HG03432 (cell line): ENCODE data around the gene ABR.
"Not testable (repeated sequence)": the region's sequence is repeated elsewhere in the genome, so short reads cannot be mapped to it uniquely, and the experiment has no call there.

Experiments
- ATAC-seq: cut with Tn5 transposase; IDR thresholded peaks from one replicate; pipeline ENCODE4 v1.9.1; 2021; ENCODE audit warnings: mild to moderate bottlenecking, moderate library complexity; ENCODE audit not compliant: unreplicated experiment

Gene ABR

GRCh38 chr17:1097972-1098744 lies 81.6 kb downstream of the ABR start:
- not testable (repeated sequence) for ATAC-seq

DNA sequence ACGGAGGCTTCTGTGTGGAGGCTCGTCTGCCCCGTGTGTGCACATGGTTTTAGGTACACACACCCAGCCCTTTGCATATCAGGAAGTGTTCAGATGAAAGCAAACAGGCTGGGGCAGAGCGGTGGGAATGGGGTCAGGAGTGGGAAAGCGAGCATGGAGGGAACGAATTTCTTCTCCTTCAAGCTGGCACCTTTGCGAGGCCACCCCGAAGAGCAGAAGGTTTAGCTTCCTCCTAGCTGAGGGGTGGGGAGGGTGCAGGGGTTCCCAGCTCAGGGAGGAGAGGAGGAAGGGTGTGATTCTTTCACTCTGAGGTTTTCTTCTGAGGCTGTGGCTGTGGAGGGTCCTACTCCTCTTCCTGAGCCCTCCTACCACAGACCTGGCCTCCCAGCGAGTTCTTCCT lies 83.6 kb downstream of the ABR start:
- ATAC-seq, result no peak

- no peak for ATAC-seq
Measured at GRCh38 chr17:1095853-1096173, 84.0 kb downstream of the ABR start.

DNA sequence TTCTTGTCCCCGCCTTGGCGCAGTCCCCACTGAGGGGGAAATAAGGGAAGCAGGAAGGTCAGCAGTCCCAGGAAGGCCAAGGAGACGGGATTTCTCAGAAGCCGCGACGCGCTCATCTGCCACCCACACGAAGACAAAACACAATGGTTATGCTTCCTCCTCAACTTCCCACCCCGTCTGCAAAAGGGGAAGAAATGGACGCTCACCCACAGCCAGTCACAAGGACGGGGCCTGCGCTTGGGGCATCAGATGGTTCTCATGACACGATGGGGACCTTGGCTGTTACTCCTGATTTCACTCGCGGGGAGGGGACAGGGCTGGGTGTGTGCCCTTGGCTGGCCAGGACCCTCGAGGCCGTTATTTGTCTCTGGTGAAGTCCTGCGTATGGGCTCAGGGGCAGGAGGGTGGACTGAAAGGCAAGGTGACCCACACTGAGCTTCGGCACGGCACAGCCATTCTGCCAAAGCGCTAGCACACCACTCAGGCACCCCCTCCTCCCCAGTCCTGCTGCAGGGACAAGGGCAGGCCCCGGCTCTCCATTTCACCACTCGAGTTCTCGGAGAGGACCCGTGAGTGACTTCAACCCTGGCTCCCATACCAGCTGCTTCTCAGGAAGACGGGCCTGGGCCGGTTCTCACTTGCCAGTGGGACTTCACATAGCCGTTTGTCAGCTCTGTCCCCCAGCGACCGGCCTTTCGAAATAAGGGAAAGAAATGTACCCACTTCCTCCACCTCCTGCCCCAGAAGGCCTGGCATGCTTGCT lies 84.5 kb downstream of the ABR start:
- ATAC-seq, result no peak

DNA sequence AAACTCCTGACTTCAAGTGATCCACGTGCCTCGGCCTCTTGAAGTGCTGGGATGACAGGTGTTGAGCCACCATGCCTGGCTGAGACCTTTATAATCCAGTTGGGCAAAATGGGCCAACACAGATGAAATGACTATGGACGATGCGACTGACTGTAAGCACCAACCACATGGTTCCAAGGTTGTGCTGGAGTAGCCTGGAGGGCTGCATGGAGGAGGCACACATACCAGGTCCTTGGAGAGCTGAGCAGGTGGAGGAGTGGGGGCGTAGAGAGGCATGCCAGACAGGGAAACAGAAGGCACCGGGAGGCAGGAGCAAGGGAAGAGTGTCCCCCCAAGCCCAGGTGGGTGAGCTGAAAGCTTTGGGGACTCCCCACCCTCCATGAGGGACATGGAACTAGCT lies 85.2 kb downstream of the ABR start:
- ATAC-seq, result no peak

DNA sequence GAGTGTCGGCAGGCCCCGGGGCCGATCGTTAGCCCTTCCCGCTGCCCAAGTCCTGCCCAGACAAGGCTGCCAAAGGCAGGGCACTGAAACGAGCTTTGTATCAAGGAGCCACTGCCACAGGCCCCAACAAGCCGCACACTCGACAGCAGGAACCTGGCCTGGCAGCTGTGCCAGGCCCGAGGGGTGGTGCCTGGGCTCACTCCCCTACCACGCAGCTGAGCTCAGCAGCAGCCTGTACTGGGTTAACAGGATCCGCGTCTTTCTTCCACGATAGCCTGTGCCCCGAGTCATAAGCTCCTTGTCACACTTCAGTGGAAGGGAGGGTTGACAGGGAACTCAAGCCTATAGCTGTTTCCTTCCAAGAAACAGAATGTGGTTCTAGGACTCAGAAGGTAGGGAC lies 87.9 kb downstream of the ABR start:
- no peak for ATAC-seq

- ATAC-seq, result no peak
Measured at GRCh38 chr17:1091190-1091534, 88.6 kb downstream of the ABR start.

- ATAC-seq, result no peak
Measured at GRCh38 chr17:1090465-1091189, 89.2 kb downstream of the ABR start.

DNA sequence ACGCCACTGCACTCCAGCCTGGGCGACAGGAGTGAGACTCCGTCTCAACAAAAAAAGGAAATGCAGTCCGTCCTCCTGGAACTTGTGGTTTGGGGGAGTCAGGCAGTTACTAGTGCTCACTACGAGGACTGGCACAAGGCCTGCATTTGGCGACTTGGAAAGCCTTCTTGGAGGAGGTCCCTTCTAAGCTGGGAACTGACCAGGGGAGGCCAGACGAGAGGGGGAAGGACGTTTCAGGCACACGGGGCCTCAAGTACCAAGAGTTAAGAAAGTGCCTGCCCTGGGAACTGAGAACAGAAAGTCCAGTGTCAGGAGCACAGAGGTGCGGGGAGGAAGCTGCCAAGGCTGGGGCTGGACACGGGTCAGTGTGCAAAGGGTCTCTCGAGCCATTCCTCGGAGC lies 89.9 kb downstream of the ABR start:
- ATAC-seq, result no peak

- no peak for ATAC-seq
Measured at GRCh38 chr17:1087381-1088241, 92.2 kb downstream of the ABR start.

DNA sequence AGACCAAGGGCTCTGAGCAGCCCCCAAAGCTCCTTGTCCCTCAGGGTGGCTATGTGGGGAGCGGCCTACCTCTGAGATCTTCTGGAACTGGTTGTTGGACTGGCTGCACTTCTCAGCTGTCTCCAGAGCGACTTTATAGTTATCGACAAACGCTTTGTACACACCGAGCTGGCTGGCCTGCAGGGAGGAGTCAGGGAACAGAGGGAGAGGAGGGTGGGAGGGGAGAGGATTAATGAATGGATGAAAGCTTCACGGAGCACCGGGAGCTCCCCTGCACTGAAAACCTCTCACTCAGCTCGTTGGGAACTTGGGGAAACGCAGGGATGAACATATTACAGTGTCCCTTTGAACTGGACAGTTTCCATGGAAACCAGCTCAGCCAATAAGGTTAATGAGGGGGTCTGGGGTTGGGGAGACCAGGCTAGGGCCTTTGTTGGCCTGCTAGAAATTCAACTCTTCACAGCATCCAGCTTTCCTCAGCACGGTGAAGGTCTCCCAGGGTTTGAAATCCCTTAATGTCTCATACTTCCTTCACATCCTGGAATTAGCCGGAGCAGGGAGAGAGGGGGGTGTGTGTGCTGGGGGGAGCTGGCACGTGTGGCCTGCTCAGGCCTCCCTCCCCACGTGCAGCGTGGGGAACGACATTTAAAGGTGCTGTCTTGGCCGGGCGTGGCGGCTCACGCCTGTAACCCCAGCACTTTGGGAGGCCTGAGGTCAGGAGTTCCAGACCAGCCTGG lies 96.2 kb downstream of the ABR start:
- ATAC-seq, result no peak

- ATAC-seq, result no peak
Measured at GRCh38 chr17:1082579-1082978, 97.2 kb downstream of the ABR start.

GRCh38 chr17:1078831-1079561 lies 100.8 kb downstream of the ABR start:
- ATAC-seq, result no peak

DNA sequence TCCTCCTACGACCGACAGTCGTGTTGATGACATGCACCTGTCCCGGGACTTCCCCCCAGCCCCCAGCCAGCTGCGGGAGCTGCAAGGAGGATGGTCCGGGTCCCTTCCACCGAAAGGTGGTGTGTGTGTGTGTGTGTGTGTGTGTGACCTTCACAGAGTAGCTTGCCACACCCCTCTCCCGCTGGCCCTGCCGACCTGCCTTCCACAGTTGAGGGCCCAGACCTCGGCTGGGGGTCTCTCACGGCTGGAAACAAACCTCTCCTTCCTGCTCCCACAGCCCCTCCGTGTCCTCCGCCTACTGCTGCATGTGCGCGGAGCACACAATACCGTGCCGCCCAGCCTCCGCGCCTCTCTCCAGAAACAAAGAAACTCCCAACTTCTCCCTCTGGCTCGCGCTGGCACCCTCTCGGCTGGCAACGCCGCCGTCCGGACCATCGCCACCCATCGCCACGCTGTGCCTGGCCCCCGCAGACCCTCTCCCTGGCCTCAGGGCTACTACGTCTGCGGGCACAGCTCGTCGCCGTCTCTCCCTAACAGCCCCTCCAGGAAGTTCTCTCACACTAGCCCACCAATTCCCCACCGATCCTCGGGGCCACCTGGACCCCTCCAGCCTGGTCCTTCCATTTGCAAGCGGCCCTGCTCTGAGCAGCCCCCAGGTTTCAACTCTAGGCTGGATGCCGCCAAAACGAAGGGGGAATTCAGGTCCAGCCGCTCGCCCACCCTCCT lies 101.6 kb downstream of the ABR start:
- no peak for ATAC-seq

- no peak for ATAC-seq
Measured at GRCh38 chr17:1077581-1077985, 102.2 kb downstream of the ABR start.

GRCh38 chr17:1076982-1077302 lies 102.8 kb downstream of the ABR start:
- ATAC-seq, result no peak

DNA sequence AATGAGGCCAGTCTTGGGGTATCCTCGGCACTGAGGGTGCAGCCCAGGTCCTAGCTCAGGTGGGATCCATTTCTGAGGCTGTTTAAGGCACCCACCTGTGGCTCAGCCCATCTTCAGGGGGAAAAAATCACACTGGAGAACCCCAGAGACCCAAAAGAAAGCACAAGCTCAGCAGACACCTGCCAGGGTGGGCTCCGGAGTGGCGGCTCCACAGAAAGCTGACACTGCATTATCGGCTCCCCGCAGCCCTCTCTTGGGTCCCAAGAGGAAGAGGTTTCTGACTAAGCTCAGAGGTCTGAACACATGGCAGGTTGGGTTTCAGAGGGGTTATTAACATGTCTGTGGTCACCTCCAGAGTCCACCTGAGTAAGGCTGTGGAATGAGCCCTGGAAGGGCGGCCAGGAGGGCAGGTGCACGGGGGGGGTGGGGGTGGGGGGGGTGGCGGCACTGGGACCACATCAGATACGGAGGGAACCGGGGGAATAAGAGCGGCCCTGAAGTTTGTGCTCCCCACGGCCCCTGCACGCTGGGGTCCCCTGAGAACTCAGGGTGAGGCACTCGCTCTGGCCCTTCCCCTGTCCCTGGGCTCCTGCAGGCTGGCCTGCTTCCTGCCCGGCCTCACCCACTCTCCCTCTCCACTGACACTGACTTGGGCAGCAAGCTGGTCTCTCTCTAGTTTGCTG lies 103.3 kb downstream of the ABR start:
- no peak for ATAC-seq

GRCh38 chr17:1074886-1075605 lies 104.7 kb downstream of the ABR start:
- ATAC-seq, result no peak
